Activated naive CD4-positive, alpha-beta T cell treated with anti-CD3 and anti-CD28 coated beads, Interleukin-2, amount 50 U/mL, for 16 hours (primary cell): ENCODE data around the gene MAD1L1.

ENCODE experiments used
- DNase-seq: peaks from one replicate; pipeline ENCODE4 v3.0.0-alpha.2; 2020

MAD1L1 gene

DNA sequence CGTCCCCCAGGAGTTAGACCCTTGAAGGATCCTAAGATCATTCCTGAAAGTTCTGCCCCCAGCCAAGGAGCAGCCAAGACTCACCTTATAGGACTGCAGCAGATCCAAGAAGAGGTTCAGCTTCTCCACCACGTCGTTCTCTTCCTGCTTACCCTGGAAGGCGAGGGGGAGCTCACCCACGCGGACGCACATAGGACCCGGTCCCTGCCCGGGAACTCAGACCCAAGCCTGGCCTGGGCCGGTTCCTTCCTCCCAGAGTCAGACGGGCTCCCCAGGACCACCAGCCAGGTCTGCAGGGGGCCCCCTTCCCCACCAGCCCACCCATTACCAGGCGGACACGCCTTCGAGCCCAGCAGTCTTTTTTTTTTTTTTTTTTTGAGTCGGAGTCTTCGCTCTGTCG is 24.9 kb upstream of the MAD1L1 start:
- DNase-seq: no peak

GRCh38 chr7:2257046-2257551 is 24.4 kb upstream of the MAD1L1 start:
- no peak for DNase-seq

GRCh38 chr7:2256306-2257045 is 23.7 kb upstream of the MAD1L1 start:
- DNase-seq: no peak

DNA sequence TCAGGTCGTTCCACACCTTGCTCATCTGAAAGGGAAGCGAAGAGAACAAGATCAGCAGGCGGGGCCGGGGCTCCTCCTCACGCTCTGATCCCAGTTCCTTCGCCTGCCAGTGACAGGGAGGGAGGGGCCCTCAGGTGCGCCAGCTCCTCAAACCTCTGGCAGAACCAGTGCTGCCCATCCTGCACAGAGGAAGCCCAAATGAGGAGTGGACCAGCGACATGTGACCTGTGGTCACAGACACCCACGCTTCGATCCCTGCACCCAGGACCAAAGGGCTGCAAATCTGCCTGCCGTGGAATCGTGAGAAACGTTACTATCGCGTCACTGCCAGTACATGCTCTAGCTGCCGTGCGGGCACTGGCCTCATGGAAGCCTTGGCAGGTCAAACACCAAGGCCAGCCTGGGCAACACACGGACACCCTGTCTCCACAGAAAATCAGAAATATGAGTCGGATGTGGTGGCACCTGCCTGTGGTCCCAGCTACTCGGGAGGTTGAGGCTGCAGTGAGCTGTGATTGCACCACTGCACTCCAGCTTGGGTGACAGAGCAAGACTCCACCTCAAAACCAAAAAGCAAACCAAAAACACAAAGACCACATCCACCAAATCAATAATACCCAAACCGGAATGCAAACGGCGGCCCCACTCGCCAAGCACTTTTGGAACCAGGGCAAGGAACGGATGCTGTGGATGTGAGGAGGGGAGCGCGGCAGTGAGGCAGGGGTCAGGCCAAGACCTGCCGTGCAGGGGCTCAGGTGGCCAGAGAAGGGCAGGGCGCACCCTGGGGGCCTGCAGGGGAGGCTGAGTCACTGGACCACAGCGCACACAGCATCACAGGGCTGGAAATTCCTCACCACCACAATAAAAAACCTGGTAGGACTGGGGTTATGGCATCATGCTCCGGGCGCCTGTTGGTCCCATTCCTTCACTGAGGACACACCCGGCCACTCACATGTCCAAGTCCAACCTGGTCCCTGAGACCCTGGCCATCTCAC is 22.7 kb upstream of the MAD1L1 start:
- DNase-seq: no peak

DNA sequence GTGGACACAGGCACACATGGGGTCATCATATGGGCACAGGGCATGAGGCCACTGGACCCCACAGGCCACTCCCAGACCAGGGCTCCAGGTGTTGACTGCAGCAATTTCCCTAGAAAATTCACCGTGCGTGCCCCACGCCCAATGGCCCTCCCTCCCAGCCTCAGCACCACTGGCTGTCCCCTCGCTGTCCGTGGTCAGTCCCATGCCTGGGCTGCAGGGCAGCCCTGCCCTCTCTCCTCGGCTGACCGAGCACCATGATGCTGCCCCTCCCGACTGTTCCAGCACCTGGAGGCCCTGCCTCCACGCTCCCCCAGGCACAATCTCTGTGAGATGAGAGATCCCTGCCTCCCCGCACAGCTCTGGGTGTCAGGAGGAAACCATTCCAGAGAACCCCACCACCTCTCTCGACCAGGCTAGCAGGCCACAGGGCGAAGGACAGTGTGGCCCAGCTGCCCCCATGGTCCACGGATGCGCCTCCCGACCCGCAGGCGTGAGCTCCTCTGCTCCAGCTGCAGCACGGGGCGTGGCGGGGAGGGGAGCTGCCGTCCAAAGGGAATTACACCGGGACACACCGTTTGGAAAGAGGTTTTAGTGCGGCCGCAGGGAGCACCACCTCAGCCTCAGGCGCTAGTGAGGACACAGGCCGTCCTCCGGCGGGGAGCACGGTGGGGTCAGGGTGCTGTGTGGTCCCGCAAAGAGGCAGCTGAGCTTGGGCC is 21.8 kb upstream of the MAD1L1 start:
- DNase-seq: no peak

DNA sequence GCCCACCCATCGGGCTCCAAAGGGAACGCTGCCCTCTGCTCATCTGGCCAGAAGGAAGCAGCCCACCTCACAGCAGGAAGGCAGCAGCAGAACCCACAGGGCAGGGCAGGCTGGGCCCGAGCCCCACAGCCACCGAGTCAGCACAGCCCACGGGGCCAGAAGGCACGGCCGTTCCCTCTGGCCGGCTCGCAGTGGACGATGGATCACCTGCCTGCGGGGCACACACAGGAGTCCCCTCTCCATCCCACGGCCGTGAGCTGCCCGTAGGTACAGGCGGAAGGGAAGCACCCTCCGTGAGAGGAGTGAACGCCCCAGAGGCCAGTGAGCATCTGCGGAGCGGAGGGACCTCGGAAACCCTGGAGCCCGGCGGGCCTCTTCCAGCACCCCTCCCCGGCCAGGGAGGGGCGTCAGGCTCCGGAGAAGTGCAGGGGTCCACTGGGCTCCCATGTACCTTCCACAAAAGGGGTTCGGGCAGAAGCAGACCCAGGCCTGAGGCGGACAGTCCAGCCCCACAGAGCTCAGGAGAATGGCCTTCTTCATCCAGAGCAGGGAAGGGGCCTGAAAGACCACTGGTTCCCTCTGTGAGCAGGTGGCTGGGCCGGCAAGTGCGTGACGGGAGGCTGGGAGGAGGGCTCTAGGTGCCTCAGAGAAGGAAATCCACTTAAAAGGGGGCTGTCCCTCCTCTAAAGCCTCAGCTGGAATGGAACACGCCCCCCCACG is 20.9 kb upstream of the MAD1L1 start:
- DNase-seq: no peak

GRCh38 chr7:2253021-2253420 is 20.3 kb upstream of the MAD1L1 start:
- no peak for DNase-seq

GRCh38 chr7:2251841-2252771 is 19.4 kb upstream of the MAD1L1 start:
- no peak for DNase-seq

GRCh38 chr7:2251381-2251780 is 18.6 kb upstream of the MAD1L1 start:
- no peak for DNase-seq

DNA sequence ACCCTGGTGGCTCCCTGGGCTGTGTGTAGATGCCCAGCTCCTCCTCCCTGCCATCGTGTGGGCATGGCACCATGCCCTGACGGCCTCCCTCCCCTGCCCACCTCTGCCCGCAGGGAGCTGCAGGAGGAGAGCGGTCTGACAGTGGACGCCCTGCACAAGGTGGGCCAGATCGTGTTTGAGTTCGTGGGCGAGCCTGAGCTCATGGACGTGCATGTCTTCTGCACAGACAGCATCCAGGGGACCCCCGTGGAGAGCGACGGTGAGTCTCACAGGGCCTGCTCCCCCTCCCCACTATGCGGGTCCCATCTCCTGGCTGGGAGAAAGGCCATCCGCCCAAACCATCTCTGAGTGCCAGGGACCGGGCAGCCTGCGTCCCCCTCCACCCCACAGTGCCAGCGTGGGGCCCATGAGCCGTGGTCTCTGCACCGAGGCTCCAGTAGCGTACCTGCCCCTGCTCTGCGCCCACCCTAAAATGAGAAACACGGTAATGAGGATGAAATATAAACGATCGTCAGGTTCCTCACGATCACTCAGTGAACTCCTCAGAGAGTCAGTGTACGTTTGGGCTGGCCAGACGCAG is 17.1 kb upstream of the MAD1L1 start:
- DNase-seq: no peak

DNA sequence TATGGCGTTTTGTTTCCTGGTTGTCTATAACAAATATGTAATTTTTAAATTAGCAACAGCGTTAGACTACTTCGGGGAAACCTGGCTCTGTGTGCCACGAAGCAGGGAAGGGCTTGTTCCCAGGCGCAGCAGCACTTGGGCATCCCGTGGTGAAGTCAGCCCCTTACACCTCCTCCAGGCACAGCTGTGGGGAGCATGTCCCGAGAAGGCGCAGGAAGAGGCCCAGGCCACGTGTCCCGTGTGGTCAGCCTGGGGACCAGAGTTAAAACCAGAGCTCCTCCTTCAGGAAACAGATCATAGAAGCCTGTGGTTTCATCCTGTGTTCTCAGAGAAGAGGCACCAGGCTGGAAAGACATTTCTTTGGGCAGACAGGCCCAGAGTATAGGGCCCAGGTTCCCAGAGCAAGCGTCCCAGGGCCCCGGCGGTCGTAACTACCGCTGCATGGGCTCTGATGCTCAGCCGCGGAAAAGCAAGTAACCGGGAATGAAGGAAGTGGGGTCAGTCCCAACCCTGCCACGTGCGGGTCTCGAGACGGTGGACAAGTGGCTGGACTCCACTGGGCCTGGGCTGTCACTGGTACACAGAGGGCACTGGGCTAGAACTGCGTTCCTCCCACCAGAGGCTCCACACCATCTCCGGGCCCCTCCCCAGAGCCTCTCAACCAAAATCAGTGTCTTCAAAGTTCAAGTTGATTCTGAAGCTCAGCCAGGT is 16.4 kb upstream of the MAD1L1 start:
- no peak for DNase-seq

DNA sequence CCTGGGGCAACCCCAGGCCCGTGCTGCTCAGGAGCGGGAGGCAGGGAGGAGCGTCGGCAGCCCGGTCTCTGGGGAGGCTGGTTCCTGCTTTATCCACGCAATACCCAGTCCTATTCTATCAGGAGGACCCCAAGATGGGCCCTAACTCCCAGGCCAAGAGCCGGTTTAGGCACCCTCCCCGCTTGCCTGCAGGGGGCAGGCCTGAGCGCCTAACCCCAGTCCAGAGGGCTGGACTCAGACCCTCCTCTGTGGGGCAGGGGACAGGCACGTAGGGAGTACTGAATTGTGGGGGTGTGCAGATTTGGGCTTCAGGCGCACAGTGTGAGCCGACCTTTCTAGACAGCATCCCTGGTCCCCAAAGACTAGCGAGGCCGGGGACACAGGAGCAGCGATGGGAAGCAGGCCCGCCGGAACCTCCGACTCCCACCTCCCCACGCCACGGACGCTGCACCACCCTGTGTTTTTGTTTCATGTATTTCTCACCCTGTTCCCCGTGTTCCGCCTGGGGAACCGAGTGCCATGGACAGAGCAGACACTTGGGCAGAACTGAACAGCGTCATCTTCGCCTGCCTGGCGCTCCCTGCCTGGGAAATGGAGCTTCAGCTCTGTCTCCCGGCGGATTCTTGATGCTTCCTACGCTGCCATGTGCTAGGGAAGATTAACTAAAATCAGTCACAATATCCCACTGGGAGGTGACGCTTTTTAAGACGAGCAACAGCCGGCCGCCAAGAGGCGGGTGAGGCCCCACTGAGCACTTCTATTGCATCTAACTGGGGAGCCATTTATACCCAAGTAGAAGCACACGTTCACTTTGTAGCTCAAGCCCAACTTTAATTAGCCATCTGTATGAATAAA is 14.6 kb upstream of the MAD1L1 start:
- peak; percentile 35 for DNase-seq

- DNase-seq: no peak
Observed at GRCh38 chr7:2245883-2246675, 13.3 kb upstream of the MAD1L1 start.

DNA sequence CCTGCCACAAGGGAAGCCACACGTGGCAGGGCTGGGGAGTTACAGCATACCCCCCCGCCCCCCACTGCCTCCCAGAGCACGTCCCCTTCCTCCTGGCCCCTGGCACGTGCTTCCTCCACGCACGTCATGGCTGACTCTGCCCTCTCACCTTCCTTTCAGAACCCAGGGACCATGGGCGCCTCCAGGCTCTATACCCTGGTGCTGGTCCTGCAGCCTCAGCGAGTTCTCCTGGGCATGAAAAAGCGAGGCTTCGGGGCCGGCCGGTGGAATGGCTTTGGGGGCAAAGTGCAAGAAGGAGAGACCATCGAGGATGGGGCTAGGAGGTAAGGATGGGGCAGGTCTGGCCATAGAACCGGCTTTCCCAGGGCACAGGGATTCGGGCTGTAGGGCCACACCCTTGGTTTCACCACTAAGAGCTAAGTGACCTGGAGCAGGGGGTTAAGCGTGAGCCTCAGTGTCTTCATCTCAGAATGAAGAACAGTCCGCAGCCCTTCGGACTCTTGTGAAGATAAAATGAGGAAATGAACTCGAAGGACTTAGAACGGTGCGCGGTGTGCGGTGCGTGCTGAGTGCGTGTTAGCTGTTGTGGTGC is 11.8 kb upstream of the MAD1L1 start:
- no peak for DNase-seq

- DNase-seq: no peak
Observed at GRCh38 chr7:2243458-2243857, 10.7 kb upstream of the MAD1L1 start.

DNA sequence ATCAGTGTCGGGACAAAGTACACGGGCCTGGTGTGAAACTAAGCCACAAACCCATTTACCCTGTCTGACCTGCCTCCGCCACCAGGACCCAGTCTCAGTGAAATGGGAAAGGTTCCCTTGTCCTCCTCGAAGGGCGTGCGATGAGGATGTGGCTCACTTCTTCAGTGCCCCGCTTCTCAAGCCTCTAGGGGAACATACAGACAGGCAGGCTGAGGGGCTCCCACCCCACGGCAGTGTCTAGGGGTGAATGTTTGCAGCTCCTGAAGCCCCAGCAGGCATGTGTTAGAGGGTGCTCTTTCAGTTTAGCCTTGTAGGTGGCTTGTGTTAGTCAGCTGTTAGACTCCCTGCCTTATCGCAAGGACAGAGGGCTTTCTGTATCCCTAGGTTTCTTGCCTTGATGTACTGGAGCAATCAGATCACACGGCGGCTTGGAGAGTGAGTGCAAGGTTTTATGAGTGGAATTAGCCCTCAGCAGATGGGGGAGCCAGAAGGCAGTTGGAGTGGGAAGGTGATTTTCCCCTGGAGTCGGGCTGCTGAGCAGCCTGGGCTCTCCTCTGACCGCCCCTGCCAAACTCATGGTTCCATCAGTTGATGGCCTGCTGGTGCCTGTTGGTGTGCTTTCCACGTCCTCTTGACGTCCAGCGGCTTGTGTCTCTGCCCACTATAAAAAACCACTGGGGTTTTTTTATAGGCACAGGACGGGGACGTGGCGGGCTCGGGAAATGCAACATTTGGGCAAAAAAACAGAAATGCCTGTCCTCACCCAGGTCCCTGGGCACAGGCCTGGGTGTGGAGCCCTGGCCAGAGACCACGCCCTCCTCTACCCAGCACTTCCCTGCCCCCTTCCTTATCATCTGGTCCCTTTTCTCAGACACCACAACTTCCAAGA is 10.0 kb upstream of the MAD1L1 start:
- no peak for DNase-seq
